K562 (cell line): ENCODE data around the gene GNPTAB. TPM values are rescaled to one million over a fixed set of nuclear protein-coding genes. Genes with fewer than 3 reads are reported as not detected.

Source experiments
- ATF7 ChIP-seq: fragments of 450-650 bp; IDR thresholded peaks from 2 replicates; pipeline ENCODE4 v1.7.1; 2014; ENCODE audit warnings: mild to moderate bottlenecking, moderate library complexity
- KAT8 ChIP-seq: fragments of 450-650 bp; IDR thresholded peaks from 2 replicates; pipeline ENCODE4 v1.6.1; 2016; ENCODE audit warnings: low read depth, mild to moderate bottlenecking
- KDM5B ChIP-seq: fragments of 200-600 bp; sonication (generic); IDR thresholded peaks from 2 replicates; pipeline ENCODE4 v1.6.1; 2012; ENCODE audit warnings: low read depth, mild to moderate bottlenecking, moderate library complexity, low read length, control low read depth, inconsistent platforms; ENCODE audit not compliant: insufficient replicate concordance
- KLF13 ChIP-seq: fragments of 450-650 bp; IDR thresholded peaks from 2 replicates; pipeline ENCODE4 v1.6.1; 2016; ENCODE audit warnings: missing genetic modification characterization, low read depth, mild to moderate bottlenecking, missing compliant biosample characterization, moderate library complexity, borderline replicate concordance
- MAZ ChIP-seq, 2 experiments: fragments of 450-650 bp in 1 of 2; sonication (generic) in 1 of 2; formaldehyde crosslinking; IDR thresholded peaks in 1 of 2; conservative IDR thresholded peaks in 1 of 2; 2 replicates each; pipeline versions ENCODE4 v1.4.0 to v1.5.0; 2020; ENCODE audit warnings: mild to moderate bottlenecking in 1 of 2, missing genetic modification reagents in 1 of 2
- MED1 ChIP-seq: sonication (generic); formaldehyde crosslinking; IDR thresholded peaks from 2 replicates; pipeline ENCODE4 v1.8.1; 2023; ENCODE audit warnings: missing genetic modification reagents, borderline replicate concordance
- MEF2D ChIP-seq: conservative IDR thresholded peaks from 2 replicates; pipeline ENCODE4 v1.6.1; 2016; ENCODE audit warnings: low read depth, missing genetic modification characterization, missing compliant biosample characterization
- NCOA2 ChIP-seq, 2 experiments: fragments of 450-650 bp; IDR thresholded peaks; 2 replicates each; pipeline ENCODE4 v1.6.1; 2018; ENCODE audit warnings: mild to moderate bottlenecking in 2 of 2, moderate library complexity in 1 of 2; ENCODE audit not compliant: partially characterized antibody in 2 of 2
- PHB ChIP-seq: fragments of 250-450 bp; sonication (Bioruptor Pico); IDR thresholded peaks from 2 replicates; pipeline ENCODE4 v1.5.0; 2021
- RB1 ChIP-seq: fragments of 450-650 bp; IDR thresholded peaks from 2 replicates; pipeline ENCODE4 v1.6.1; 2017; ENCODE audit warnings: low read depth, mild to moderate bottlenecking
- TRIM24 ChIP-seq, 2 experiments: fragments of 450-650 bp; IDR thresholded peaks; 2 replicates each; pipeline ENCODE4 v1.6.1; 2016
- ZFX ChIP-seq: sonication (generic); formaldehyde crosslinking; IDR thresholded peaks from 2 replicates; pipeline ENCODE4 v1.8.0; 2022; ENCODE audit warnings: mild to moderate bottlenecking, missing genetic modification reagents, moderate library complexity
- ZNF121 ChIP-seq: sonication (generic); formaldehyde crosslinking; conservative IDR thresholded peaks from 2 replicates; pipeline ENCODE4 v1.8.0; 2022; ENCODE audit warnings: missing genetic modification reagents
- ZNF174 ChIP-seq: fragments of 250-450 bp; sonication (Bioruptor Pico); IDR thresholded peaks from 2 replicates; pipeline ENCODE4 v1.4.0; 2020; ENCODE audit warnings: mild to moderate bottlenecking
- ZNF263 ChIP-seq: sonication (generic); formaldehyde crosslinking; IDR thresholded peaks from 2 replicates; pipeline ENCODE4 v1.8.0; 2022; ENCODE audit warnings: mild to moderate bottlenecking, missing genetic modification reagents, borderline replicate concordance
- ZNF41 ChIP-seq: fragments of 250-450 bp; sonication (Bioruptor Pico); conservative IDR thresholded peaks from 2 replicates; pipeline ENCODE4 v1.4.0; 2020; ENCODE audit warnings: mild to moderate bottlenecking
- polyA plus RNA-seq, 8 experiments: library from polyadenylated mRNA; depleted of rRNA in 4 of 8; stranded (reverse) in 5 of 8; unstranded in 3 of 8; fragments of >200 nt; fragmentation: Nextera tagmentation in 2 of 8; fragmentation: Illumina TruSeq in 1 of 8; extraction: Ambion mirVana in 2 of 8; extraction: Trizol in 1 of 8; gene quantifications; 2 replicates each; pipeline versions ENCODE4 v1.2.1 to v1.2.3, GENCODE V29; 2011 to 2014; ENCODE audit warnings: inconsistent platforms in 1 of 8, missing spikeins in 1 of 8
- total RNA-seq, 7 experiments: library from RNA; depleted of rRNA in 6 of 7; stranded (reverse); fragments of >200 nt in 6 of 7; fragmentation: Illumina TruSeq in 2 of 7; extraction: Trizol in 2 of 7; gene quantifications; 2 replicates each; pipeline versions ENCODE4 v1.2.1 to v1.2.3, GENCODE V29; 2011 to 2021; ENCODE audit warnings: low replicate concordance in 1 of 7
- TF ChIP-seq, protein P1 (sequence below): fragments of 450-650 bp; IDR thresholded peaks from 2 replicates; pipeline ENCODE4 v1.6.1; 2018; ENCODE audit warnings: mild to moderate bottlenecking, low read depth; ENCODE audit not compliant: partially characterized antibody
- TF ChIP-seq, protein P2 (sequence below): sonication (generic); formaldehyde crosslinking; IDR thresholded peaks from 2 replicates; pipeline ENCODE4 v1.8.1; 2022; ENCODE audit warnings: missing genetic modification reagents
- TF ChIP-seq, protein P3 (sequence below): fragments of 250-450 bp; sonication (Bioruptor Pico); IDR thresholded peaks from 2 replicates; pipeline ENCODE4 v1.8.0; 2022; ENCODE audit warnings: moderate library complexity, mild to moderate bottlenecking, inconsistent platforms
- TF ChIP-seq, protein P4 (sequence below): fragments of 450-650 bp; formaldehyde crosslinking; conservative IDR thresholded peaks from 2 replicates; pipeline ENCODE4 v1.4.0; 2022; ENCODE audit warnings: mild to moderate bottlenecking, missing genetic modification characterization
- TF ChIP-seq, protein P5 (sequence below): sonication (generic); formaldehyde crosslinking; IDR thresholded peaks from 2 replicates; pipeline ENCODE4 v1.8.0; 2022; ENCODE audit warnings: mild to moderate bottlenecking, missing genetic modification reagents, borderline replicate concordance

GNPTAB gene
- total and polyA plus RNA-seq, 9 of the 15 experiments (the other 6 are each of a cell fraction or from before 2014, with no cell fraction given) = 5.9 to 23.2 (median 19.3) TPM

DNA sequence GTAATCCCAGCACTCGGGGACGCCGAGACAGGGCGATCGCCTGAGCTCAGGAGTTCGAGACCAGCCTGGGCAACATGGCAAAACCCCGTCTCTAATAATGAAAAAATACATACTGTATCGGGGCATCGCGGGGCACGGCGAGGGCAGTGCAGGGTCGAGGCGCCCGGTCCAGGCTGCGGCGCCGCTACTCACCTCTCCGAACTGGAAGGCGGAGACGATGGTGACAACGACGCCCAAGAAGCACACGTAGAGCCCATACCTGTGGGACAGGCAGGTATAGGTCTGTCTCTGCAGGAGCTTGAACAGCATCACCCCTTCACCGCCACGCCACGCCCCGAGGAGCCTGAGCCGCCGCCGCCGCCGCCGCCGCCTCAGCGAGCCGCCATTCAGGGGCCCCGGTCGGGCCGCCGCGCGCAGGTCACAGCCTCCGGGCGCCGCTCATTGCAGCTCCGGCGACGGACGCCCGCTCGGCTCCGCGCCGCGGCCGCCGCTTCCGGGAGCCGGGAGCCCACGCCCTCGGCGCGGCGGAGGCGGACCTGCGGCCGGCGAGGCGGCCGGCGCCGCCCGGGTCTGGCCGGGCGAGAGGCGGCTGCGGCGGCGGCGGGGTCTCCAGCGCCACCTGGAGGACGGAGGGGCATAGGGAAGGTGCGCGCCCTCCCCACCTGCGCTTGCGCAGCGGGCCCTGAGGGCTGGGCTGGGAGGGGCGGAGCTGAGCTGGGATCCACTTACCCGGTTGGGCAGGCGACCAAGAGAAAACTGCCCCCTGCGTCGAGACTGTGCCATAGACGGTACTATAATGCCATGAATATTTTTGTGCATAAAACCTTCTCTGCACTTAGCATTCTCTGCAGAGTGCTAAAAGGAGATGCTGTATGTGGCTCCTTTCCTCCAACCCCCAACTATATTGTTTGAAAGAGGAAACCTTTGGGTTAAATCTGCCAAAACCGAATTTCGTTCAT is at the start of gene GNPTAB (continued):
- TF ChIP-seq, protein P1, sequence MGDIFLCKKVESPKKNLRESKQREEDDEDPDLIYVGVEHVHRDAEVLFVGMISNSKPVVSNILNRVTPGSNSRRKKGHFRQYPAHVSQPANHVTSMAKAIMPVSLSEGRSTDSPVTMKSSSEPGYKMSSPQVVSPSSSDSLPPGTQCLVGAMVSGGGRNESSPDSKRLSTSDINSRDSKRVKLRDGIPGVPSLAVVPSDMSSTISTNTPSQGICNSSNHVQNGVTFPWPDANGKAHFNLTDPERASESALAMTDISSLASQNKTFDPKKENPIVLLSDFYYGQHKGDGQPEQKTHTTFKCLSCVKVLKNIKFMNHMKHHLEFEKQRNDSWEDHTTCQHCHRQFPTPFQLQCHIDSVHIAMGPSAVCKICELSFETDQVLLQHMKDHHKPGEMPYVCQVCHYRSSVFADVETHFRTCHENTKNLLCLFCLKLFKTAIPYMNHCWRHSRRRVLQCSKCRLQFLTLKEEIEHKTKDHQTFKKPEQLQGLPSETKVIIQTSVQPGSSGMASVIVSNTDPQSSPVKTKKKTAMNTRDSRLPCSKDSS = no peak
- TF ChIP-seq ZNF41 (CRISPR knock-in tag) = no peak
- TF ChIP-seq MEF2D (tag) = no peak
- TF ChIP-seq, protein P2, sequence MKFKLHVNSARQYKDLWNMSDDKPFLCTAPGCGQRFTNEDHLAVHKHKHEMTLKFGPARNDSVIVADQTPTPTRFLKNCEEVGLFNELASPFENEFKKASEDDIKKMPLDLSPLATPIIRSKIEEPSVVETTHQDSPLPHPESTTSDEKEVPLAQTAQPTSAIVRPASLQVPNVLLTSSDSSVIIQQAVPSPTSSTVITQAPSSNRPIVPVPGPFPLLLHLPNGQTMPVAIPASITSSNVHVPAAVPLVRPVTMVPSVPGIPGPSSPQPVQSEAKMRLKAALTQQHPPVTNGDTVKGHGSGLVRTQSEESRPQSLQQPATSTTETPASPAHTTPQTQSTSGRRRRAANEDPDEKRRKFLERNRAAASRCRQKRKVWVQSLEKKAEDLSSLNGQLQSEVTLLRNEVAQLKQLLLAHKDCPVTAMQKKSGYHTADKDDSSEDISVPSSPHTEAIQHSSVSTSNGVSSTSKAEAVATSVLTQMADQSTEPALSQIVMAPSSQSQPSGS (CRISPR knock-in tag) = no peak
- TF ChIP-seq KDM5B = no peak
- TF ChIP-seq MAZ (CRISPR knock-in tag; conservative IDR thresholded peaks at IDR 0.05 in 1 of 2, IDR thresholded peaks at IDR 0.05 in 1 of 2) = peak in 1 of 2 experiments; percentile 42; a peak in 1 of 4 replicates
- no peak for TF ChIP-seq KLF13
- TF ChIP-seq, protein P3, sequence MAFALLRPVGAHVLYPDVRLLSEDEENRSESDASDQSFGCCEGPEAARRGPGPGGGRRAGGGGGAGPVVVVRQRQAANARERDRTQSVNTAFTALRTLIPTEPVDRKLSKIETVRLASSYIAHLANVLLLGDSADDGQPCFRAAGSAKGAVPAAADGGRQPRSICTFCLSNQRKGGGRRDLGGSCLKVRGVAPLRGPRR (CRISPR knock-in tag) = no peak
- TF ChIP-seq, protein P4, sequence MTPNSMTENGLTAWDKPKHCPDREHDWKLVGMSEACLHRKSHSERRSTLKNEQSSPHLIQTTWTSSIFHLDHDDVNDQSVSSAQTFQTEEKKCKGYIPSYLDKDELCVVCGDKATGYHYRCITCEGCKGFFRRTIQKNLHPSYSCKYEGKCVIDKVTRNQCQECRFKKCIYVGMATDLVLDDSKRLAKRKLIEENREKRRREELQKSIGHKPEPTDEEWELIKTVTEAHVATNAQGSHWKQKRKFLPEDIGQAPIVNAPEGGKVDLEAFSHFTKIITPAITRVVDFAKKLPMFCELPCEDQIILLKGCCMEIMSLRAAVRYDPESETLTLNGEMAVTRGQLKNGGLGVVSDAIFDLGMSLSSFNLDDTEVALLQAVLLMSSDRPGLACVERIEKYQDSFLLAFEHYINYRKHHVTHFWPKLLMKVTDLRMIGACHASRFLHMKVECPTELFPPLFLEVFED (CRISPR knock-in tag) = no peak
- TF ChIP-seq RB1 = peak; percentile 97
- no peak for TF ChIP-seq PHB (CRISPR knock-in tag)
- TF ChIP-seq ATF7 = peak; percentile 45; the same call in 1 of the 2 replicates
- no peak for TF ChIP-seq ZNF121 (CRISPR knock-in tag)
- no peak for TF ChIP-seq ZNF263 (CRISPR knock-in tag)
- TF ChIP-seq NCOA2 (IDR thresholded peaks at IDR 0.05; ENCODE audit: partially characterized antibody in 2 of 2) = no peak
- TF ChIP-seq, protein P5, sequence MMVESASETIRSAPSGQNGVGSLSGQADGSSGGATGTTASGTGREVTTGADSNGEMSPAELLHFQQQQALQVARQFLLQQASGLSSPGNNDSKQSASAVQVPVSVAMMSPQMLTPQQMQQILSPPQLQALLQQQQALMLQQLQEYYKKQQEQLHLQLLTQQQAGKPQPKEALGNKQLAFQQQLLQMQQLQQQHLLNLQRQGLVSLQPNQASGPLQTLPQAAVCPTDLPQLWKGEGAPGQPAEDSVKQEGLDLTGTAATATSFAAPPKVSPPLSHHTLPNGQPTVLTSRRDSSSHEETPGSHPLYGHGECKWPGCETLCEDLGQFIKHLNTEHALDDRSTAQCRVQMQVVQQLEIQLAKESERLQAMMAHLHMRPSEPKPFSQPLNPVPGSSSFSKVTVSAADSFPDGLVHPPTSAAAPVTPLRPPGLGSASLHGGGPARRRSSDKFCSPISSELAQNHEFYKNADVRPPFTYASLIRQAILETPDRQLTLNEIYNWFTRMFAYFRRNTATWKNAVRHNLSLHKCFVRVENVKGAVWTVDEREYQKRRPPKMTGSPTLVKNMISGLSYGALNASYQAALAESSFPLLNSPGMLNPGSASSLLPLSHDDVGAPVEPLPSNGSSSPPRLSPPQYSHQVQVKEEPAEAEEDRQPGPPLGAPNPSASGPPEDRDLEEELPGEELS = no peak
- no peak for TF ChIP-seq TRIM24 (IDR thresholded peaks at IDR 0.05)
- no peak for TF ChIP-seq MED1 (CRISPR knock-in tag)
- TF ChIP-seq ZNF174 (CRISPR knock-in tag) = no peak
- no peak for TF ChIP-seq ZFX (CRISPR knock-in tag)
- no peak for TF ChIP-seq KAT8
